ENCODE results near the gene CAPN1. TPM values are rescaled to one million over a fixed set of nuclear protein-coding genes. Genes with fewer than 3 reads are reported as not detected.

Gene CAPN1
- total RNA-seq, 2 experiments from 2014 or later, result 103 to 125 TPM

Other genes with a start within 250 kb of the CAPN1 start
- under 1 TPM in 1 of 2 experiments, not detected in 1; 0.34 TPM for gene GPHA2, start 246.0 kb upstream of the CAPN1 start, total RNA-seq
- gene MAJIN, start 209.8 kb upstream of the CAPN1 start, total RNA-seq, result 1 to 10 TPM; 1.2 to 1.6 TPM
- not detected for gene BATF2, start 185.0 kb upstream of the CAPN1 start, total RNA-seq
- gene ARL2, start 167.8 kb upstream of the CAPN1 start, total RNA-seq, result 100 to 1,000 TPM in 1 of 2 experiments, 10 to 100 TPM in 1; 89.6 to 109 TPM
- gene SNX15, start 154.5 kb upstream of the CAPN1 start, total RNA-seq, result 10 to 100 TPM; 12.1 to 14.2 TPM
- 10 to 100 TPM; 10.5 to 12.1 TPM for gene SAC3D1, start 140.7 kb upstream of the CAPN1 start, total RNA-seq
- 10 to 100 TPM; 11.7 to 13.6 TPM for gene NAALADL1, start 123.4 kb upstream of the CAPN1 start, total RNA-seq
- gene CDCA5, start 97.9 kb upstream of the CAPN1 start, total RNA-seq, result 100 to 1,000 TPM; 111 to 119 TPM
- gene ZFPL1, start 97.7 kb upstream of the CAPN1 start, total RNA-seq, result 10 to 100 TPM; 24.2 to 31.8 TPM
- gene VPS51, start 85.7 kb upstream of the CAPN1 start, total RNA-seq, result 100 to 1,000 TPM in 1 of 2 experiments, 10 to 100 TPM in 1; 94.3 to 123 TPM
- gene TM7SF2, start 70.1 kb upstream of the CAPN1 start, total RNA-seq, result 10 to 100 TPM; 17.4 to 18.1 TPM
- gene ZNHIT2, start 64.2 kb upstream of the CAPN1 start, total RNA-seq, result 1 to 10 TPM; 7.1 to 9.7 TPM
- 1,000 to 10,000 TPM; 1,125 to 1,182 TPM for gene FAU, start 59.8 kb upstream of the CAPN1 start, total RNA-seq
- gene MRPL49, start 59.6 kb upstream of the CAPN1 start, total RNA-seq, result 10 to 100 TPM; 58.5 to 62.5 TPM
- gene SYVN1, start 47.4 kb upstream of the CAPN1 start, total RNA-seq, result 10 to 100 TPM; 24.3 to 31.1 TPM
- gene SPDYC, start 11.7 kb upstream of the CAPN1 start, total RNA-seq, result not detected
- gene POLA2, start 80.0 kb downstream of the CAPN1 start, total RNA-seq, result 10 to 100 TPM; 63.1 to 83.3 TPM
- under 1 TPM; 0.91 to 0.93 TPM for gene CDC42EP2, start 132.9 kb downstream of the CAPN1 start, total RNA-seq
- 10 to 100 TPM; 67.5 to 69.0 TPM for gene DPF2, start 151.9 kb downstream of the CAPN1 start, total RNA-seq
- 1 to 10 TPM in 1 of 2 experiments, under 1 TPM in 1; 0.58 to 1.1 TPM for gene TIGD3, start 172.8 kb downstream of the CAPN1 start, total RNA-seq
- gene SLC25A45, start 200.7 kb downstream of the CAPN1 start, total RNA-seq, result 10 to 100 TPM; 13.2 to 14.3 TPM
- 10 to 100 TPM; 32.7 to 37.5 TPM for gene FRMD8, start 204.7 kb downstream of the CAPN1 start, total RNA-seq
- gene NEAT1, start 240.9 kb downstream of the CAPN1 start, total RNA-seq, result 100 to 1,000 TPM; 435 to 569 TPM